ENCODE results near the gene PPP1R15A.
"Not testable (repeated sequence)": the region's sequence is repeated elsewhere in the genome, so short reads cannot be mapped to it uniquely, and the experiment has no call there.

Gene PPP1R15A

GRCh38 chr19:48859711-48860572 lies 12.3 kb upstream of the PPP1R15A start:
- DNase-seq, result no peak

GRCh38 chr19:48861313-48861712 lies 10.9 kb upstream of the PPP1R15A start:
- DNase-seq, result no peak

- DNase-seq, result no peak
These were observed 9.4 kb upstream of the PPP1R15A start for GRCh38 chr19:48862827-48863226.

GRCh38 chr19:48866692-48867091 lies 5.5 kb upstream of the PPP1R15A start:
- DNase-seq, result no peak

- DNase-seq, result peak; percentile 75
These were observed 5.0 kb upstream of the PPP1R15A start for GRCh38 chr19:48867123-48867745.

GRCh38 chr19:48867746-48868113 lies 4.5 kb upstream of the PPP1R15A start:
- DNase-seq, result peak; percentile 54

- DNase-seq, result peak; percentile 89
These were observed 3.9 kb upstream of the PPP1R15A start, which contains the start of gene PLEKHA4 for GRCh38 chr19:48868114-48868886. TSS of gene PLEKHA4 (minus strand) at chr19:48868617. CDS start at chr19:48867620, 997 bp downstream.

- no peak for DNase-seq
These were observed 2.2 kb upstream of the PPP1R15A start for GRCh38 chr19:48870048-48870447.

GRCh38 chr19:48871471-48872181 lies 595 bp upstream of the PPP1R15A start:
- DNase-seq, result not testable (repeated sequence)

GRCh38 chr19:48872884-48873475 lies 759 bp downstream of the PPP1R15A start:
- peak; percentile 90 for DNase-seq

GRCh38 chr19:48873476-48874302 lies 1.5 kb downstream of the PPP1R15A start:
- DNase-seq, result peak; percentile 41

- DNase-seq, result peak; percentile 50
These were observed 2.3 kb downstream of the PPP1R15A start for GRCh38 chr19:48874303-48875135.

- not testable (repeated sequence) for DNase-seq
These were observed 4.1 kb downstream of the PPP1R15A start for GRCh38 chr19:48876043-48876981.

- DNase-seq, result no peak
These were observed 5.6 kb downstream of the PPP1R15A start for GRCh38 chr19:48877855-48878195.

GRCh38 chr19:48878196-48879024 lies 6.2 kb downstream of the PPP1R15A start:
- DNase-seq, result peak; percentile 43

- DNase-seq, result no peak
These were observed 6.9 kb downstream of the PPP1R15A start for GRCh38 chr19:48879025-48879637.

GRCh38 chr19:48879696-48880095 lies 7.5 kb downstream of the PPP1R15A start:
- not testable (repeated sequence) for DNase-seq
